Measurements from ENCODE around the gene RAB17. TPM values are rescaled to one million over a fixed set of nuclear protein-coding genes. Genes with fewer than 3 reads are reported as not detected.

The RAB17 gene
- total RNA-seq, 1 donor from 2014 or later: 60.1 TPM

DNA sequence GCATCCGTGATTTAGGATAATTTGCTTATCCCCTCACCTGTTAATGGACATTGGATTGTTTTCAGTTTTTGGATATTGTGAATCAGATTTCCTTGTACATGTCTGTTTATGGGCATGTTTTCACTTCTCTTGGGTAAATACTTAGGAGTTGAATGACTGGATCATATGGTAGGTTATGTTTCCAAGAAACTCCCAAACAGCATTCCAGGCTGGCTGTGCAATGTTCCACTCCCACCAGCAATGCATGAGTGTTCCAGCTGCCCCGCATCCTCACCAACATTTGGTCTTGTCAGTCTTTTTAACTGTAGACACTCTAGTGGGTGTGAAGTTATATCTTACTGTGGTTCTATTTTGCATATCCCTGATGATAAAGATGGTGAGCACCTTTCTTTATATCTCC is 27.9 kb upstream of the RAB17 start:
- no peaks in the 10 kb centered on the region for H3K9me3 ChIP-seq
- TF ChIP-seq, protein P1, sequence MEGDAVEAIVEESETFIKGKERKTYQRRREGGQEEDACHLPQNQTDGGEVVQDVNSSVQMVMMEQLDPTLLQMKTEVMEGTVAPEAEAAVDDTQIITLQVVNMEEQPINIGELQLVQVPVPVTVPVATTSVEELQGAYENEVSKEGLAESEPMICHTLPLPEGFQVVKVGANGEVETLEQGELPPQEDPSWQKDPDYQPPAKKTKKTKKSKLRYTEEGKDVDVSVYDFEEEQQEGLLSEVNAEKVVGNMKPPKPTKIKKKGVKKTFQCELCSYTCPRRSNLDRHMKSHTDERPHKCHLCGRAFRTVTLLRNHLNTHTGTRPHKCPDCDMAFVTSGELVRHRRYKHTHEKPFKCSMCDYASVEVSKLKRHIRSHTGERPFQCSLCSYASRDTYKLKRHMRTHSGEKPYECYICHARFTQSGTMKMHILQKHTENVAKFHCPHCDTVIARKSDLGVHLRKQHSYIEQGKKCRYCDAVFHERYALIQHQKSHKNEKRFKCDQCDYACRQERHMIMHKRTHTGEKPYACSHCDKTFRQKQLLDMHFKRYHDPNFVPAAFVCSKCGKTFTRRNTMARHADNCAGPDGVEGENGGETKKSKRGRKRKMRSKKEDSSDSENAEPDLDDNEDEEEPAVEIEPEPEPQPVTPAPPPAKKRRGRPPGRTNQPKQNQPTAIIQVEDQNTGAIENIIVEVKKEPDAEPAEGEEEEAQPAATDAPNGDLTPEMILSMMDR (IDR thresholded peaks at IDR 0.05): no peak
- peaks cover 51% of the 10 kb centered on the region for H3K4me1 ChIP-seq
- H3K36me3 ChIP-seq: no peaks in the 10 kb centered on the region
- no peak overlapping the region for H3K4me3 ChIP-seq
- no peak overlapping the region for H3K27ac ChIP-seq
- ATAC-seq: peak in 1 of 2 donors; percentile 35
- no peaks in the 10 kb centered on the region for H3K27me3 ChIP-seq (ENCODE audit: low read depth)
- no peak for DNase-seq
- intact Hi-C loops (cut with DNase I): no loop called here

DNA sequence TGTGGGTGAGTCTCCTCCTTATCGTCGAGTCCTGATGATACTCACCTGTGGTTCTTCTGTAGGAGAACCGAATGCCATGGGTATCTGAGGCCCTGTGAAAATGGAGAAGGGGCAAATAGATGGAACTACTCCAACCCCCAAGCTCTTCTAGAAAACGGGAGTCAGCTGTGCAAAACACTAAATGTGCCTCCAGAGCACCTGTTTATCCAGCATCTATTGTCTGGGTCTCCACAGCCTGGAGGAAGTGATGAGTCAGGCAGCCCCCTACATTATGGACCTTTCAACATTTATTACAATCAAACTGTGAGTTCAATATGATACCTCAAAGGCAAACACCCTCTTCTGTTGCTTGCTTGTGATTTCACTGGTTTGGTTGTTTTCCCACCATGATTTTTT is 27.1 kb upstream of the RAB17 start:
- Histone ChIP-seq H3K9me3 (no peaks in the 10 kb centered on the region), H3K27ac (peak overlapping the region; percentile 81), H3K4me3 (no peak overlapping the region), H3K36me3 (no peaks in the 10 kb centered on the region), H3K4me1 (peaks cover 53% of the 10 kb centered on the region), H3K27me3 (ENCODE audit: low read depth) (no peaks in the 10 kb centered on the region)
- no peak for DNase-seq
- TF ChIP-seq, protein P1 (IDR thresholded peaks at IDR 0.05): no peak
- ATAC-seq: no peak
- intact Hi-C loops (cut with DNase I): no loop called here

- no peaks in the 10 kb centered on the region for H3K36me3 ChIP-seq
- intact Hi-C loops (cut with DNase I): no loop called here
- TF ChIP-seq, protein P1 (IDR thresholded peaks at IDR 0.05): no peak
- peak overlapping the region; percentile 81 for H3K27ac ChIP-seq
- H3K4me1 ChIP-seq: peaks cover 53% of the 10 kb centered on the region
- ATAC-seq (peak; percentile 41 to 68), DNase-seq (no peak)
- no peaks in the 10 kb centered on the region for H3K9me3 ChIP-seq
- H3K27me3 ChIP-seq (ENCODE audit: low read depth): no peaks in the 10 kb centered on the region
- H3K4me3 ChIP-seq: no peak overlapping the region
Measured at GRCh38 chr2:237616734-237617586, 26.4 kb upstream of the RAB17 start.

- peaks cover 53% of the 10 kb centered on the region for H3K4me1 ChIP-seq
- no peak overlapping the region for H3K4me3 ChIP-seq
- DNase-seq: no peak
- intact Hi-C loops (cut with DNase I): no loop called here
- ATAC-seq: no peak
- no peaks in the 10 kb centered on the region for H3K27me3 ChIP-seq (ENCODE audit: low read depth)
- no peaks in the 10 kb centered on the region for H3K9me3 ChIP-seq
- peak overlapping the region; percentile 81 for H3K27ac ChIP-seq
- TF ChIP-seq, protein P1 (IDR thresholded peaks at IDR 0.05): no peak
- H3K36me3 ChIP-seq: no peaks in the 10 kb centered on the region
Measured at GRCh38 chr2:237616373-237616733, 25.8 kb upstream of the RAB17 start.

- Histone ChIP-seq H3K36me3 (no peaks in the 10 kb centered on the region), H3K4me3 (no peak overlapping the region), H3K27ac (peak overlapping the region; percentile 81), H3K4me1 (peaks cover 53% of the 10 kb centered on the region), H3K27me3 (ENCODE audit: low read depth) (no peaks in the 10 kb centered on the region), H3K9me3 (no peaks in the 10 kb centered on the region)
- ATAC-seq (no peak), DNase-seq (no peak)
- TF ChIP-seq, protein P1 (IDR thresholded peaks at IDR 0.05): no peak
- intact Hi-C loops (cut with DNase I): no loop called here
Measured at GRCh38 chr2:237615631-237616249, 25.2 kb upstream of the RAB17 start.

Measured in lower lobe of right lung (tissue), 2 donors.